Sigmoid colon (tissue), 4 donors: Measurements from ENCODE around the gene DIPK1C.

Experiments
- CTCF ChIP-seq, 4 experiments: fragments of 450-650 bp in 3 of 4; fragments of 200-600 bp in 1 of 4; IDR thresholded peaks; one replicate each; pipeline ENCODE4 v1.5.1; 2016 to 2019; ENCODE audit warnings: antibody characterized with exemption in 4 of 4, mild to moderate bottlenecking in 3 of 4, moderate library complexity in 2 of 4
- EP300 ChIP-seq, 4 donors: sonication (generic); formaldehyde crosslinking; IDR thresholded peaks; one replicate each; pipeline ENCODE4 v1.6.1; 2017; ENCODE audit warnings: antibody characterized with exemption in 4 of 4
- POLR2A ChIP-seq, 2 donors: fragments of 450-650 bp; IDR thresholded peaks; one replicate each; pipeline ENCODE4 v1.6.1; 2016; ENCODE audit warnings: antibody characterized with exemption in 2 of 2, mild to moderate bottlenecking in 2 of 2, moderate library complexity in 2 of 2

- TF ChIP-seq CTCF (IDR thresholded peaks at IDR 0.05) (no peak), POLR2A (IDR thresholded peaks at IDR 0.05) (no peak), EP300 (IDR thresholded peaks at IDR 0.05) (no peak)
Measured at GRCh38 chr18:74396171-74397169, 60.6 kb downstream of the DIPK1C start.
